ENCODE data around the gene NECTIN2. TPM values are rescaled to one million over a fixed set of nuclear protein-coding genes. Genes with fewer than 3 reads are reported as not detected.

The NECTIN2 gene
- total and polyA plus RNA-seq, 4 donors, result 76.9 to 117 (median 94.0) TPM

GRCh38 chr19:44869733-44870470, 23.8 kb downstream of the NECTIN2 start:
- Histone ChIP-seq H3K27me3 (ENCODE audit: control insufficient read depth in 3 of 3, insufficient read depth in 3 of 3, low read length in 2 of 3) (no peaks in the 10 kb centered on the region), H3K27ac (ENCODE audit: low read depth in 1 of 2, low read length in 1 of 2) (peak overlapping the region; percentile 3 to 24), H3K9ac (ENCODE audit: insufficient read depth in 1 of 2, low read length in 2 of 2) (no peak overlapping the region), H3K36me3 (ENCODE audit: control insufficient read depth in 4 of 4, insufficient read depth in 4 of 4, low read length in 4 of 4) (peaks cover 7 to 43% (median 30%) of the 10 kb centered on the region in 4 donors), H3K9me3 (ENCODE audit: control insufficient read depth in 4 of 4, insufficient read depth in 3 of 4, low read length in 3 of 4) (no peaks in the 10 kb centered on the region), H3K4me1 (ENCODE audit: control insufficient read depth in 5 of 5, insufficient read depth in 5 of 5, low read length in 5 of 5) (peaks cover 0 to 6% (median 0%) of the 10 kb centered on the region in 5 donors), H3K4me3 (no peak overlapping the region)
- ATAC-seq (ENCODE audit: insufficient read depth, low FRiP score) (no peak), DNase-seq (no peak)
- WGBS, 2 donors, result 25 to 54% methylated on average over 13 of the region's 13 CpGs
- no peak for TF ChIP-seq CTCF (IDR thresholded peaks at IDR 0.05; ENCODE audit: control extremely low read depth, extremely low read depth)

GRCh38 chr19:44871809-44872208, 25.7 kb downstream of the NECTIN2 start:
- 95 to 96% methylated on average over 14 of the region's 14 CpGs for WGBS, 2 donors
- Histone ChIP-seq H3K9ac (ENCODE audit: insufficient read depth in 1 of 2, low read length in 2 of 2) (no peak overlapping the region), H3K27ac (ENCODE audit: low read depth in 1 of 2, low read length in 1 of 2) (peak overlapping the region in 1 of 2 donors; percentile 18), H3K4me1 (ENCODE audit: control insufficient read depth in 5 of 5, insufficient read depth in 5 of 5, low read length in 5 of 5) (peaks cover 0 to 6% (median 0%) of the 10 kb centered on the region in 5 donors), H3K27me3 (ENCODE audit: control insufficient read depth in 3 of 3, insufficient read depth in 3 of 3, low read length in 2 of 3) (no peaks in the 10 kb centered on the region), H3K9me3 (ENCODE audit: control insufficient read depth in 4 of 4, insufficient read depth in 3 of 4, low read length in 3 of 4) (no peaks in the 10 kb centered on the region), H3K36me3 (ENCODE audit: control insufficient read depth in 4 of 4, insufficient read depth in 4 of 4, low read length in 4 of 4) (peaks cover 7 to 48% (median 29%) of the 10 kb centered on the region in 4 donors), H3K4me3 (no peak overlapping the region)
- no peak for DNase-seq
- TF ChIP-seq CTCF (IDR thresholded peaks at IDR 0.05; ENCODE audit: control extremely low read depth, extremely low read depth), result no peak
- ATAC-seq (ENCODE audit: insufficient read depth, low FRiP score), result no peak

GRCh38 chr19:44872661-44873060, 26.6 kb downstream of the NECTIN2 start:
- WGBS, 2 donors, result 83 to 85% methylated on average over 4 of the region's 4 CpGs
- Histone ChIP-seq H3K4me3 (no peak overlapping the region), H3K27me3 (ENCODE audit: control insufficient read depth in 3 of 3, insufficient read depth in 3 of 3, low read length in 2 of 3) (no peaks in the 10 kb centered on the region), H3K4me1 (ENCODE audit: control insufficient read depth in 5 of 5, insufficient read depth in 5 of 5, low read length in 5 of 5) (peaks cover 0 to 6% (median 0%) of the 10 kb centered on the region in 5 donors), H3K9ac (ENCODE audit: insufficient read depth in 1 of 2, low read length in 2 of 2) (no peak overlapping the region), H3K27ac (ENCODE audit: low read depth in 1 of 2, low read length in 1 of 2) (no peak overlapping the region), H3K9me3 (ENCODE audit: control insufficient read depth in 4 of 4, insufficient read depth in 3 of 4, low read length in 3 of 4) (no peaks in the 10 kb centered on the region), H3K36me3 (ENCODE audit: control insufficient read depth in 4 of 4, insufficient read depth in 4 of 4, low read length in 4 of 4) (peaks cover 7 to 51% (median 28%) of the 10 kb centered on the region in 4 donors)
- no peak for TF ChIP-seq CTCF (IDR thresholded peaks at IDR 0.05; ENCODE audit: control extremely low read depth, extremely low read depth)
- DNase-seq (no peak), ATAC-seq (ENCODE audit: insufficient read depth, low FRiP score) (no peak)
